Mucosa of rectum (tissue), 2 donors: Measurements from ENCODE around the gene RSAD2.

Source experiments
- H3K27ac ChIP-seq, 2 donors: one replicate each; pipeline ENCODE4 v1.7.0; 2013; ENCODE audit warnings: inconsistent platforms in 2 of 2, low read depth in 2 of 2, low read length in 2 of 2
- H3K27me3 ChIP-seq, 2 donors: one replicate each; pipeline ENCODE4 v1.7.0; 2013; ENCODE audit warnings: low read length in 2 of 2; ENCODE audit not compliant: control insufficient read depth in 2 of 2, insufficient read depth in 2 of 2
- H3K36me3 ChIP-seq, 2 donors: one replicate each; pipeline ENCODE4 v1.7.0; 2013; ENCODE audit warnings: low read length in 2 of 2; ENCODE audit not compliant: control insufficient read depth in 2 of 2, insufficient read depth in 2 of 2
- H3K4me1 ChIP-seq, 2 donors: one replicate each; pipeline ENCODE4 v1.7.0; 2013; ENCODE audit warnings: low read length in 2 of 2, mild to moderate bottlenecking in 1 of 2; ENCODE audit not compliant: control insufficient read depth in 2 of 2, insufficient read depth in 2 of 2
- H3K4me3 ChIP-seq, 2 donors: one replicate each; pipeline ENCODE4 v1.7.0; 2013; ENCODE audit warnings: low read length in 2 of 2
- H3K9ac ChIP-seq, 2 donors: one replicate each; pipeline ENCODE4 v1.7.0; 2013; ENCODE audit warnings: low read length in 2 of 2, low read depth in 1 of 2, mild to moderate bottlenecking in 1 of 2
- H3K9me3 ChIP-seq, 2 donors: one replicate each; pipeline ENCODE4 v1.7.0; 2013; ENCODE audit warnings: low read length in 2 of 2; ENCODE audit not compliant: control insufficient read depth in 2 of 2
- donor health status: healthy.
- donor health status: Normal muscosa, but diverticular disease.

Gene RSAD2

GRCh38 chr2:6863792-6864191 is 13.8 kb upstream of the RSAD2 start:
- peaks cover 6 to 12% of the 10 kb centered on the region in 2 donors for H3K4me1 ChIP-seq
- H3K27me3 ChIP-seq: no peaks in the 10 kb centered on the region
- H3K9me3 ChIP-seq: peaks cover 0 to 1% of the 10 kb centered on the region in 2 donors
- H3K27ac ChIP-seq: no peak overlapping the region
- H3K9ac ChIP-seq: no peak overlapping the region
- H3K4me3 ChIP-seq: no peak overlapping the region
- H3K36me3 ChIP-seq: peaks cover 0 to 8% of the 10 kb centered on the region in 2 donors

GRCh38 chr2:6864231-6864754 is 13.3 kb upstream of the RSAD2 start:
- no peak overlapping the region for H3K27ac ChIP-seq
- H3K9me3 ChIP-seq: peaks cover 0 to 1% of the 10 kb centered on the region in 2 donors
- no peaks in the 10 kb centered on the region for H3K27me3 ChIP-seq
- peaks cover 0 to 8% of the 10 kb centered on the region in 2 donors for H3K36me3 ChIP-seq
- H3K4me3 ChIP-seq: peak overlapping the region; percentile 73 to 78
- H3K9ac ChIP-seq: no peak overlapping the region
- H3K4me1 ChIP-seq: peaks cover 6 to 12% of the 10 kb centered on the region in 2 donors

- peaks cover 0 to 6% of the 10 kb centered on the region in 2 donors for H3K36me3 ChIP-seq
- peaks cover 6 to 12% of the 10 kb centered on the region in 2 donors for H3K4me1 ChIP-seq
- H3K4me3 ChIP-seq: peak overlapping the region; percentile 73 to 78
- peak overlapping the region in 1 of 2 donors; percentile 81 for H3K27ac ChIP-seq
- peaks cover 0 to 1% of the 10 kb centered on the region in 2 donors for H3K9me3 ChIP-seq
- H3K9ac ChIP-seq: peak overlapping the region; percentile 38 to 64
- no peaks in the 10 kb centered on the region for H3K27me3 ChIP-seq
Measured at GRCh38 chr2:6864923-6865345, 12.6 kb upstream of the RSAD2 start.

DNA sequence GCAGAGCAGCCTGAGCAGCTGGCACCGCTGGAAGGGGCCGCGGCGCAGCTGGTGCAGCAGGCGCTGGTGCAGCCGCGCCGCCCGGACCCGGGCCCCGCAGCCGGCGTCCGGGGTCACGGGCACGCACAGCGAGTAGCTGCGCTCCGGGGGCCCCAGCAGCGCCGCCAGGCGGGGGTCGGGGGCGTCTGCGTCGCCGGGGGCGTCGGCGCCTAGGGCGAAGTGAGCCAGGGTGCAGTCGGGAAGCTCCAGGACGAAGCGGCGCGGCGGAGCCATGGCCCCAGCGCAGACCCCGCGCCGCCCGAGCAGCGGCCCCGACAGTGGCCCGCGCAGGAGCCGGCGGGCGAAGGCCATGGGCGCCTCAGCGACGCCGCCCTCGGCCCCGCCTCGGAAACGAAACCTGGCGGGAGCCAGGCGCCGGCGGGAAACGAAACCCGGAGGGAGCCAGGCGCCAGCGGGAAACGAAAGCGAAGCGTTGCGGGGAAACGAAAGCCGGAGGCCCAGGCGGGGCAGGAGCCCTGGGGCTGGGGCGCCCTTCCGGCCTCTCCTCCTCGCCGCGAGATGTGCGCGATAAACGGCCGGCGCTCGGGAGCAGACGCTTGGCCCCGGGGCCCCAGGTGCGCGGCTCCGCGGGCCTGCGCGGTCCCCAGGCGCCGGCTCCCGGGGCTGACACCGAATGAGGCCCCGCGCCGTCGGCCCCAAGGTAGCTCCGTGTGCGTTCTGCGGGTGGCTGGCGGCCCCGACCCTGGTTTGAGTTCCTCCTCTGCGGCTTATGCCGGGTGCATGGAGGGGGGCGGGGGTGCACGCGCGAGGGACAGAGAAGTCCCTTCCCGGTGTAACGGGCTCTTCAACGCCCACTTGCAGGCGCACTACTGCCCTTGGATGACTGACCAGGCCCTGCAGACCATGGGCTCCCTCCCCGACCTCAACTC is 12.0 kb upstream of the RSAD2 start, which contains the start of gene CMPK2:
Gene CMPK2 (minus strand): TSS at position 562 of the 929 bp plus-strand sequence. CDS start 211 bp downstream, at position 351.
- H3K9me3 ChIP-seq: peaks cover 0 to 1% of the 10 kb centered on the region in 2 donors
- peak within 1 kb of the TSS; percentile 73 to 78 for H3K4me3 ChIP-seq
- H3K36me3 ChIP-seq: peaks cover 0 to 2% of the 10 kb centered on the region in 2 donors

DNA sequence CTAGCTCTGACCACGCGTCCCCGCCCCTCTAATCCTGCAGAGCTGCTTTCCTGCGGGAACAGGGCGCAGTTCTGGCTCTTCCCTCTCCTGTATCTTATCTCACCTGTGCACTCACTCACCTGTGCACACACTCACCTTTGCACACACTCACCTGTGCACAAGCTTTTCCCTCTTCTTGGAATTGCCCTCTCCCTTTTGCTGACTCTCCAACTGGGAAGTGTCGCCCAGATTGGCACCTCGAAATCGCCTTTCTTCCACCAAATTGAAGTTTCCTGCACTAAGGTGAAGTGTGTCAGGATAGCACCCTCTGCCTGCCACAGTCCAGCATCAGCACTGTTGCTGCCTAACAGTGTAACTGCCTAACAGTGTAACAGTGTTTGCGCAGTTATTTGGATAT is 11.3 kb upstream of the RSAD2 start:
- H3K9me3 ChIP-seq: no peaks in the 10 kb centered on the region
- H3K27ac ChIP-seq: peak overlapping the region; percentile 66 to 81
- peaks cover 6 to 12% of the 10 kb centered on the region in 2 donors for H3K4me1 ChIP-seq
- H3K4me3 ChIP-seq: peak overlapping the region; percentile 73 to 78
- H3K36me3 ChIP-seq: no peaks in the 10 kb centered on the region
- peak overlapping the region; percentile 38 to 64 for H3K9ac ChIP-seq
- H3K27me3 ChIP-seq: no peaks in the 10 kb centered on the region

More for the DNA sequence above, 12.0 kb upstream of the RSAD2 start, which contains the start of gene CMPK2:
- no peaks in the 10 kb centered on the region for H3K27me3 ChIP-seq
- peaks cover 6 to 12% of the 10 kb centered on the region in 2 donors for H3K4me1 ChIP-seq
- H3K27ac ChIP-seq: peak within 1 kb of the TSS; percentile 66 to 81
- peak within 1 kb of the TSS; percentile 38 to 64 for H3K9ac ChIP-seq

- Histone ChIP-seq H3K9me3 (no peaks in the 10 kb centered on the region), H3K27ac (no peak overlapping the region), H3K36me3 (no peaks in the 10 kb centered on the region), H3K9ac (peak overlapping the region in 1 of 2 donors; percentile 17), H3K27me3 (no peaks in the 10 kb centered on the region), H3K4me1 (peaks cover 6 to 12% of the 10 kb centered on the region in 2 donors), H3K4me3 (no peak overlapping the region)
Measured at GRCh38 chr2:6866982-6867381, 10.6 kb upstream of the RSAD2 start.

- Histone ChIP-seq H3K36me3 (no peaks in the 10 kb centered on the region), H3K4me3 (no peak overlapping the region), H3K4me1 (no peaks in the 10 kb centered on the region), H3K27me3 (no peaks in the 10 kb centered on the region), H3K9ac (no peak overlapping the region), H3K27ac (no peak overlapping the region), H3K9me3 (no peaks in the 10 kb centered on the region)
Measured at GRCh38 chr2:6872394-6872793, 5.2 kb upstream of the RSAD2 start.

GRCh38 chr2:6874032-6874431 is 3.5 kb upstream of the RSAD2 start:
- Histone ChIP-seq H3K36me3 (no peaks in the 10 kb centered on the region), H3K4me3 (no peak overlapping the region), H3K27me3 (no peaks in the 10 kb centered on the region), H3K9me3 (no peaks in the 10 kb centered on the region), H3K27ac (no peak overlapping the region), H3K9ac (no peak overlapping the region), H3K4me1 (peaks cover 3 to 4% of the 10 kb centered on the region in 2 donors)

GRCh38 chr2:6876309-6876708 is 1.3 kb upstream of the RSAD2 start:
- Histone ChIP-seq H3K9ac (no peak overlapping the region), H3K36me3 (no peaks in the 10 kb centered on the region), H3K4me1 (peaks cover 3 to 6% of the 10 kb centered on the region in 2 donors), H3K27ac (no peak overlapping the region), H3K4me3 (no peak overlapping the region), H3K9me3 (no peaks in the 10 kb centered on the region), H3K27me3 (no peaks in the 10 kb centered on the region)

- Histone ChIP-seq H3K4me1 (peaks cover 3 to 6% of the 10 kb centered on the region in 2 donors), H3K36me3 (no peaks in the 10 kb centered on the region), H3K9ac (no peak overlapping the region), H3K4me3 (peak overlapping the region in 1 of 2 donors; percentile 76), H3K27ac (no peak overlapping the region), H3K9me3 (no peaks in the 10 kb centered on the region), H3K27me3 (no peaks in the 10 kb centered on the region)
Measured at GRCh38 chr2:6878549-6878948, 972 bp downstream of the RSAD2 start.
